Measurements from ENCODE around the gene HADHB. TPM values are rescaled to one million over a fixed set of nuclear protein-coding genes. Genes with fewer than 3 reads are reported as not detected.
"Not testable (repeated sequence)": the region's sequence is repeated elsewhere in the genome, so short reads cannot be mapped to it uniquely, and the experiment has no call there.

Gene HADHB
- total and polyA plus RNA-seq, 10 of the 15 experiments (the other 5 are each of a cell fraction or from before 2014, with no cell fraction given), result 53.7 to 145 (median 85.5) TPM

DNA sequence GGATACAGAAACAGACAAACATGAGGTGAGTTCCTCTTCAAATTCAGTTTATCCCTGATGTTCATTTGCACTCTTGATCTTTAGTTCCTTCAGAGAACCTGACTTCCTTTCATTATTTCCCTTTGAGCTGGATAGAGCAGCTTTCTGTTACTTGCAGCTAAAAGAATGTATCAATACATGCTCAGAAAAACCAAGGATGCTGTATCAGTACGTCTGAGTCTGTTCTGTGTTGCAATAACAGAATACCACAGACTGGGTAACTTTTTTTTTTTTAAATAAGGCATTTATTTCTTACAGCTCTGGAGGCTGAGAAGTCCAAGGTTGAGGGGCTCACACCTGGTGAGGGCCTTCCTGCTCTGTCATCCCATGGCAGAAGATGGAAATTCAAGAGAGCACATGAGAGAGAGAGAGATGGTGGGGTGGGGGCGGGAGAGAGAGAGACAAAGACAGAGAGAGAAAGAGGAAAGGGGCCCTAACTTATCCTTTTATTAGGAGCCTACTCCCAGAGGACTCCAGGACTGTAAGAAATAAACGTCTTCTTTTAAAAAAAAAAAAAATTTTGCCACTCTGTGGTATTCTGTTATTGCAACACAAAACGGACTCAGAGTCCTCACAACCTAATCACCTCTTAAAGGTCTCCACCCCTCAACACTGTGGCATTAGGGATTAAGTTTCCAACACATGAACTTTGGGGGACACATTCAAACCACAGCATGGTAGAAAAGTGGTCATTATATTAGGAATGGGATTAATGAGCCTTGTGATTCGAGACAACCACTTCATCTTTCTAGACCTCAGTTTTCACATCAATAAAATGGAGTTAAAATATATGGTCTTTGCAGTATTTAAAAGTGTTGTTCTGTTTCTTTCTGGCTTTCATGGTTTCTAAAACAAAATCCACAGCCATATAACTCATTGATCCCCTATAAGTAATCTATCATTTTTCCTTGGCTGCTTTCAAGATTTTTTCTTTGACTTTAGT is 82.8 kb downstream of the HADHB start:
- no TSS peak for BruUV-seq (replicated peaks)
- SMC1A ChIA-PET (ENCODE audit: uncharacterized antibody, unreplicated experiment), result interaction anchor here (0.6 to 1.8 kb wide), 8 partner anchors 12 to 563 kb away, joined by 3 to 4 read pairs (median 3); no protein-coding TSS in a partner anchor
- Histone ChIP-seq H3K9me3 (replicated peaks; ENCODE audit: control insufficient read depth, insufficient read depth, low read length) (no peaks in the 10 kb centered on the region), H3K4me2 (ENCODE audit: control insufficient read depth, insufficient read depth) (no peak overlapping the region), H3K4me1 (ENCODE audit: control insufficient read depth, insufficient read depth, low read length) (no peaks in the 10 kb centered on the region), H3K4me3 (no peak overlapping the region), H2AFZ (ENCODE audit: control insufficient read depth, low read depth, low read length) (no peak overlapping the region), H3K27me3 (replicated peaks in 1 of 2; ENCODE audit: control insufficient read depth in 2 of 2, insufficient read depth in 2 of 2, low read length in 1 of 2) (no peaks in the 10 kb centered on the region), H4K20me1 (ENCODE audit: control insufficient read depth, insufficient read depth) (no peaks in the 10 kb centered on the region), H3K79me2 (ENCODE audit: control insufficient read depth, insufficient read depth, low read length) (no peaks in the 10 kb centered on the region), H3K36me3 (ENCODE audit: control insufficient read depth in 2 of 2, insufficient read depth in 2 of 2, low read length in 1 of 2) (no peaks in the 10 kb centered on the region), H3K9ac (ENCODE audit: control insufficient read depth, insufficient read depth, low read length) (no peak overlapping the region), H3K27ac (ENCODE audit: control insufficient read depth, insufficient read depth) (no peak overlapping the region)
- CTCF ChIA-PET, result interaction anchor here (0.6 to 1.6 kb wide), 9 partner anchors 9 to 336 kb away, joined by 3 to 6 read pairs (median 4); no protein-coding TSS in a partner anchor
- no peak for ATAC-seq
- no peak for FAIRE-seq
- POLR2A ChIA-PET, result no interaction called here
- intact Hi-C loops (cut with micrococcal nuclease; ENCODE audit: unreplicated experiment) (no loop called here), in situ Hi-C loops (cut with MboI) (no loop called here)
- 23% methylated on average over 5 of the region's 5 CpGs for WGBS (ENCODE audit: insufficient coverage, insufficient replicate concordance, low lambda C conversion rate, missing lambda C conversion rate)
- no peak for DNase-seq (ENCODE audit: low read depth, low spot score)
- RAD21 ChIA-PET (ENCODE audit: unreplicated experiment), result interaction anchor here (1.5 kb wide), 1 partner anchor 81 kb away, joined by 4 read pairs; no protein-coding TSS in a partner anchor
- TF ChIP-seq ATF7 (IDR thresholded peaks at IDR 0.05; ENCODE audit: low read depth), result no peak
- no peak for TF ChIP-seq HCFC1 (IDR thresholded peaks at IDR 0.05; ENCODE audit: low read length)
- no peak for TF ChIP-seq ESRRA (IDR thresholded peaks at IDR 0.05; ENCODE audit: low read length)
- TF ChIP-seq, protein P1, sequence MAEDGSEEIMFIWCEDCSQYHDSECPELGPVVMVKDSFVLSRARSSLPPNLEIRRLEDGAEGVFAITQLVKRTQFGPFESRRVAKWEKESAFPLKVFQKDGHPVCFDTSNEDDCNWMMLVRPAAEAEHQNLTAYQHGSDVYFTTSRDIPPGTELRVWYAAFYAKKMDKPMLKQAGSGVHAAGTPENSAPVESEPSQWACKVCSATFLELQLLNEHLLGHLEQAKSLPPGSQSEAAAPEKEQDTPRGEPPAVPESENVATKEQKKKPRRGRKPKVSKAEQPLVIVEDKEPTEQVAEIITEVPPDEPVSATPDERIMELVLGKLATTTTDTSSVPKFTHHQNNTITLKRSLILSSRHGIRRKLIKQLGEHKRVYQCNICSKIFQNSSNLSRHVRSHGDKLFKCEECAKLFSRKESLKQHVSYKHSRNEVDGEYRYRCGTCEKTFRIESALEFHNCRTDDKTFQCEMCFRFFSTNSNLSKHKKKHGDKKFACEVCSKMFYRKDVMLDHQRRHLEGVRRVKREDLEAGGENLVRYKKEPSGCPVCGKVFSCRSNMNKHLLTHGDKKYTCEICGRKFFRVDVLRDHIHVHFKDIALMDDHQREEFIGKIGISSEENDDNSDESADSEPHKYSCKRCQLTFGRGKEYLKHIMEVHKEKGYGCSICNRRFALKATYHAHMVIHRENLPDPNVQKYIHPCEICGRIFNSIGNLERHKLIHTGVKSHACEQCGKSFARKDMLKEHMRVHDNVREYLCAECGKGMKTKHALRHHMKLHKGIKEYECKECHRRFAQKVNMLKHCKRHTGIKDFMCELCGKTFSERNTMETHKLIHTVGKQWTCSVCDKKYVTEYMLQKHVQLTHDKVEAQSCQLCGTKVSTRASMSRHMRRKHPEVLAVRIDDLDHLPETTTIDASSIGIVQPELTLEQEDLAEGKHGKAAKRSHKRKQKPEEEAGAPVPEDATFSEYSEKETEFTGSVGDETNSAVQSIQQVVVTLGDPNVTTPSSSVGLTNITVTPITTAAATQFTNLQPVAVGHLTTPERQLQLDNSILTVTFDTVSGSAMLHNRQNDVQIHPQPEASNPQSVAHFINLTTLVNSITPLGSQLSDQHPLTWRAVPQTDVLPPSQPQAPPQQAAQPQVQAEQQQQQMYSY (CRISPR knock-in tag; IDR thresholded peaks at IDR 0.05), result no peak
- TF ChIP-seq, protein P2, sequence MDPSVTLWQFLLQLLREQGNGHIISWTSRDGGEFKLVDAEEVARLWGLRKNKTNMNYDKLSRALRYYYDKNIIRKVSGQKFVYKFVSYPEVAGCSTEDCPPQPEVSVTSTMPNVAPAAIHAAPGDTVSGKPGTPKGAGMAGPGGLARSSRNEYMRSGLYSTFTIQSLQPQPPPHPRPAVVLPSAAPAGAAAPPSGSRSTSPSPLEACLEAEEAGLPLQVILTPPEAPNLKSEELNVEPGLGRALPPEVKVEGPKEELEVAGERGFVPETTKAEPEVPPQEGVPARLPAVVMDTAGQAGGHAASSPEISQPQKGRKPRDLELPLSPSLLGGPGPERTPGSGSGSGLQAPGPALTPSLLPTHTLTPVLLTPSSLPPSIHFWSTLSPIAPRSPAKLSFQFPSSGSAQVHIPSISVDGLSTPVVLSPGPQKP (IDR thresholded peaks at IDR 0.05; ENCODE audit: low read depth, low read length), result no peak
- no peak for TF ChIP-seq CEBPB (IDR thresholded peaks at IDR 0.05; ENCODE audit: borderline replicate concordance in 1 of 2, low read depth in 2 of 2, low read length in 2 of 2)
- TF ChIP-seq SREBF1 (IDR thresholded peaks at IDR 0.05; ENCODE audit: low read length), result no peak
- TF ChIP-seq CREB1 (IDR thresholded peaks at IDR 0.05; ENCODE audit: low read depth), result no peak
- TF ChIP-seq ZNF24 (IDR thresholded peaks at IDR 0.05), result no peak
- TF ChIP-seq ZNF217 (IDR thresholded peaks at IDR 0.05), result no peak
- TF ChIP-seq RUNX3 (IDR thresholded peaks at IDR 0.05; ENCODE audit: low read length), result no peak
- no peak for TF ChIP-seq IKZF2 (IDR thresholded peaks at IDR 0.05)

DNA sequence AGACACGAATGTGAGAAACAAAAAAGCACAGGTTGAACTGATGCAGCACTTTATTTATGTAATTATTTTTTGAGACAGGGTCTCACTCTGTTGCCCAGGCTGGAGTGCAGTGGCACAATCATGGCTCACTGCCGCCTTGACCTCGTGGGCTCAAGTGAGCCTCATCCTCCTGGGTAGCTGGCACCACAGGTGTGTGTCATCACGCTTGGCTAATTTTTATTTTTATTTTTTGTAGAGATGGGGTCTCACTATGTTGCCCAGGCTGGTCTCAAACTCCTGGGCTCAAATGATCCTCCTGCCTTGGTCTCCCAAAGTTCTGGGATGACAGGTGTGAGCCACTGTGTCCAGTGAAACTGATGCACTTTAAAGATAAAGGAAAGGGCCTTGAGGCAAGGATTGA is 84.3 kb downstream of the HADHB start:
- FAIRE-seq; H2AFZ ChIP-seq (ENCODE audit: control insufficient read depth, low read depth, low read length); H4K20me1 ChIP-seq (ENCODE audit: control insufficient read depth, insufficient read depth); H3K4me2 ChIP-seq (ENCODE audit: control insufficient read depth, insufficient read depth); DNase-seq (ENCODE audit: low read depth, low spot score); H3K4me1 ChIP-seq (ENCODE audit: control insufficient read depth, insufficient read depth, low read length); H3K36me3 ChIP-seq (ENCODE audit: control insufficient read depth in 2 of 2, insufficient read depth in 2 of 2, low read length in 1 of 2); H3K4me3 ChIP-seq; ATAC-seq; H3K27ac ChIP-seq (ENCODE audit: control insufficient read depth, insufficient read depth); H3K79me2 ChIP-seq (ENCODE audit: control insufficient read depth, insufficient read depth, low read length); H3K27me3 ChIP-seq (replicated peaks in 1 of 2; ENCODE audit: control insufficient read depth in 2 of 2, insufficient read depth in 2 of 2, low read length in 1 of 2); intact Hi-C loops (cut with micrococcal nuclease; ENCODE audit: unreplicated experiment); POLR2A ChIA-PET; H3K9ac ChIP-seq (ENCODE audit: control insufficient read depth, insufficient read depth, low read length); H3K9me3 ChIP-seq (replicated peaks; ENCODE audit: control insufficient read depth, insufficient read depth, low read length); in situ Hi-C loops (cut with MboI); BruUV-seq (replicated peaks): not testable (repeated sequence)
- ChIA-PET RAD21 (ENCODE audit: unreplicated experiment) (interaction anchor here (1.6 kb wide), 1 partner anchor 338 kb away, joined by 5 read pairs; no protein-coding TSS in a partner anchor), SMC1A (ENCODE audit: uncharacterized antibody, unreplicated experiment) (interaction anchor here (1.0 to 1.7 kb wide), 4 partner anchors 13 to 337 kb away, joined by 3 to 4 read pairs (median 3); no protein-coding TSS in a partner anchor), CTCF (interaction anchor here (0.6 to 3.1 kb wide), 6 partner anchors 14 to 377 kb away, joined by 3 to 13 read pairs (median 3); no protein-coding TSS in a partner anchor)
- WGBS (ENCODE audit: insufficient coverage, insufficient replicate concordance, low lambda C conversion rate, missing lambda C conversion rate), result 94% methylated on average over 4 of the region's 4 CpGs
